H1 (cell line): ENCODE data around the gene SLC39A6. TPM values are rescaled to one million over a fixed set of nuclear protein-coding genes. Genes with fewer than 3 reads are reported as not detected.

Source experiments
- CTCF ChIA-PET: fragments of 300-600 bp; sonication (Branson Sonifier 250); formaldehyde crosslinking; loops from one replicate; lab custom pipeline; 2021; ENCODE audit not compliant: partially characterized antibody; lab: Charles Lee
- POLR2A ChIA-PET: fragments of 300-600 bp; sonication (Branson Sonifier 250); formaldehyde crosslinking; loops from one replicate; lab custom pipeline; 2021; ENCODE audit warnings: inconsistent platforms; ENCODE audit not compliant: partially characterized antibody; lab: Charles Lee
- DNase-seq, 2 experiments: peaks; one replicate each; pipeline versions ENCODE4 v3.0.0 to v3.0.0-alpha.2; 2010 to 2022; ENCODE audit warnings: low spot score in 2 of 2, low read depth in 1 of 2, mixed read lengths in 1 of 2
- FAIRE-seq: peaks from 2 replicates; lab custom pipeline; 2011; peaks lifted over from hg19 to GRCh38; lab: Jason Lieb, UNC
- H2AFZ ChIP-seq: 2 replicates; pipeline ENCODE4 v1.8.1; 2012; ENCODE audit warnings: low read length, inconsistent platforms
- H2AK5ac ChIP-seq: 2 replicates; pipeline ENCODE4 v1.6.1; 2013; ENCODE audit warnings: low read depth, low read length
- H2BK120ac ChIP-seq: replicated peaks from 2 replicates; pipeline ENCODE3; 2013; ENCODE audit warnings: low read depth, low read length, inconsistent platforms
- H2BK12ac ChIP-seq: 2 replicates; pipeline ENCODE4 v1.6.1; 2013; ENCODE audit warnings: low read depth, low read length
- H2BK15ac ChIP-seq: 2 replicates; pipeline ENCODE4 v1.6.1; 2013; ENCODE audit warnings: low read length
- H2BK20ac ChIP-seq: 2 replicates; pipeline ENCODE4 v1.6.1; 2013; ENCODE audit warnings: low read length
- H2BK5ac ChIP-seq: 2 replicates; pipeline ENCODE4 v1.6.1; 2013; ENCODE audit warnings: low read depth, low read length
- H3K14ac ChIP-seq: 2 replicates; pipeline ENCODE4 v1.6.1; 2013; ENCODE audit warnings: inconsistent platforms; ENCODE audit not compliant: insufficient read length
- H3K18ac ChIP-seq: 2 replicates; pipeline ENCODE4 v1.6.1; 2013; ENCODE audit warnings: low read length; ENCODE audit errors: extremely low read depth
- H3K23ac ChIP-seq: 2 replicates; pipeline ENCODE4 v1.6.1; 2013; ENCODE audit warnings: inconsistent platforms; ENCODE audit not compliant: insufficient read length
- H3K23me2 ChIP-seq: 2 replicates; pipeline ENCODE4 v1.6.1; 2013; ENCODE audit warnings: low read depth, low read length
- H3K27ac ChIP-seq: 2 replicates; pipeline ENCODE4 v1.6.1; 2011; ENCODE audit warnings: low read depth, low read length, inconsistent platforms
- H3K27me3 ChIP-seq, 4 experiments: replicated peaks in 1 of 4; 1 replicate in 1 of 4; 2 replicates in 3 of 4; pipeline versions ENCODE4 v1.6.1 to v1.8.1; 2011 to 2013; ENCODE audit warnings: low read length in 3 of 4, mild to moderate bottlenecking in 3 of 4, inconsistent platforms in 2 of 4, mixed read lengths in 2 of 4, moderate library complexity in 1 of 4; ENCODE audit not compliant: control insufficient read depth in 3 of 4, insufficient read depth in 3 of 4; ENCODE audit errors: extremely low read depth in 1 of 4
- H3K36me3 ChIP-seq, 4 experiments: 2 replicates each; pipeline versions ENCODE4 v1.6.1 to v1.8.1; 2011 to 2013; ENCODE audit warnings: mild to moderate bottlenecking in 4 of 4, low read length in 3 of 4, moderate library complexity in 2 of 4, control low read depth in 1 of 4, inconsistent platforms in 1 of 4; ENCODE audit not compliant: insufficient read depth in 4 of 4, control insufficient read depth in 2 of 4
- H3K4ac ChIP-seq: replicated peaks from 2 replicates; pipeline ENCODE3; 2013; ENCODE audit warnings: low read length, low read depth, mixed read lengths, inconsistent platforms; ENCODE audit not compliant: insufficient read length
- H3K4me1 ChIP-seq, 4 experiments: replicated peaks in 1 of 4; 1 replicate in 1 of 4; 2 replicates in 3 of 4; pipeline versions ENCODE4 v1.6.1 to v1.8.1; 2011 to 2013; ENCODE audit warnings: low read length in 3 of 4, inconsistent platforms in 2 of 4, mixed read lengths in 1 of 4; ENCODE audit not compliant: insufficient read depth in 4 of 4, control insufficient read depth in 3 of 4
- H3K4me2 ChIP-seq, 2 experiments: 2 replicates each; pipeline versions ENCODE4 v1.6.1 to v1.8.1; 2011 to 2013; ENCODE audit warnings: low read depth in 2 of 2, low read length in 2 of 2, control low read depth in 1 of 2, inconsistent platforms in 1 of 2, mild to moderate bottlenecking in 1 of 2; ENCODE audit not compliant: insufficient read depth in 1 of 2
- H3K4me3 ChIP-seq, 4 experiments: fragments of 200-600, 300-600 bp in 1 of 4; sonication (generic), shearing (Covaris generic), sonication (Bioruptor Twin) in 1 of 4; 2 replicates each; pipeline versions ENCODE4 v1.5.1 to v1.8.1; 2011 to 2016; ENCODE audit warnings: low read length in 4 of 4, low read depth in 3 of 4, control low read depth in 2 of 4, inconsistent platforms in 2 of 4, mild to moderate bottlenecking in 2 of 4, mixed read lengths in 1 of 4, moderate library complexity in 1 of 4; ENCODE audit not compliant: insufficient read depth in 2 of 4; ENCODE audit errors: extremely low read depth in 1 of 4
- H3K56ac ChIP-seq: replicated peaks from 2 replicates; pipeline ENCODE3; 2013; ENCODE audit warnings: low read depth, mild to moderate bottlenecking, mixed read lengths, low read length, inconsistent platforms; ENCODE audit not compliant: insufficient read length
- H3K79me1 ChIP-seq: 2 replicates; pipeline ENCODE4 v1.6.1; 2013; ENCODE audit warnings: low read depth, low read length, control low read depth
- H3K79me2 ChIP-seq, 2 experiments: 2 replicates each; pipeline versions ENCODE4 v1.6.1 to v1.8.1; 2012 to 2013; ENCODE audit warnings: low read length in 2 of 2, mild to moderate bottlenecking in 2 of 2, inconsistent platforms in 1 of 2; ENCODE audit not compliant: insufficient read depth in 2 of 2, control insufficient read depth in 1 of 2
- H3K9ac ChIP-seq, 4 experiments: replicated peaks in 1 of 4; 1 replicate in 1 of 4; 2 replicates in 3 of 4; pipeline versions ENCODE4 v1.6.1 to v1.8.1; 2011 to 2013; ENCODE audit warnings: low read depth in 3 of 4, low read length in 3 of 4, control low read depth in 2 of 4, mild to moderate bottlenecking in 2 of 4, moderate library complexity in 2 of 4, inconsistent platforms in 1 of 4; ENCODE audit errors: extremely low read depth in 1 of 4
- H3K9me3 ChIP-seq, 2 experiments: 2 replicates each; pipeline versions ENCODE4 v1.6.1 to v1.8.1; 2012 to 2013; ENCODE audit warnings: mild to moderate bottlenecking in 2 of 2, moderate library complexity in 2 of 2, control low read depth in 1 of 2, inconsistent platforms in 1 of 2, low read depth in 1 of 2, low read length in 1 of 2, mixed read lengths in 1 of 2; ENCODE audit not compliant: insufficient read depth in 2 of 2
- H4K20me1 ChIP-seq, 2 experiments: replicated peaks in 1 of 2; 2 replicates each; pipeline versions ENCODE3 to v1.8.1; 2011 to 2013; ENCODE audit warnings: inconsistent platforms in 2 of 2, low read length in 2 of 2, mild to moderate bottlenecking in 1 of 2; ENCODE audit not compliant: insufficient read depth in 2 of 2, control insufficient read depth in 1 of 2
- H4K5ac ChIP-seq: 2 replicates; pipeline ENCODE4 v1.6.1; 2013; ENCODE audit warnings: low read length, low read depth, mixed read lengths, inconsistent platforms; ENCODE audit not compliant: insufficient read length
- H4K8ac ChIP-seq: 2 replicates; pipeline ENCODE4 v1.8.0; 2013; ENCODE audit warnings: mild to moderate bottlenecking, moderate library complexity, low read length, inconsistent platforms; ENCODE audit not compliant: insufficient read depth; ENCODE audit errors: extremely low read depth
- H4K91ac ChIP-seq: replicated peaks from 2 replicates; pipeline ENCODE3; 2013; ENCODE audit warnings: low read length, mixed read lengths, inconsistent platforms; ENCODE audit not compliant: insufficient read length
- BRCA1 ChIP-seq: IDR thresholded peaks from 2 replicates; pipeline ENCODE4 v1.6.1; 2012; ENCODE audit warnings: low read depth, low read length, improper control_type of control experiment
- CBX8 ChIP-seq: fragments of 300-800, 300-1000 bp; sonication (generic); IDR thresholded peaks from 2 replicates; pipeline ENCODE4 v1.7.1; 2016; ENCODE audit warnings: low read depth, low read length, borderline replicate concordance
- CHD1 ChIP-seq: IDR thresholded peaks from 2 replicates; pipeline ENCODE4 v1.6.1; 2012; ENCODE audit warnings: low read depth, low read length, improper control_type of control experiment
- KDM4A ChIP-seq: IDR thresholded peaks from one replicate; pipeline ENCODE4 v1.7.1; 2012; ENCODE audit warnings: low read depth, mild to moderate bottlenecking, moderate library complexity, low read length, inconsistent platforms; ENCODE audit not compliant: severe bottlenecking
- PHF8 ChIP-seq: fragments of 200-600 bp; sonication (generic); conservative IDR thresholded peaks from 2 replicates; pipeline ENCODE4 v1.7.1; 2012; ENCODE audit warnings: low read depth, mild to moderate bottlenecking, inconsistent platforms, low read length, moderate library complexity
- RFX5 ChIP-seq: IDR thresholded peaks from 2 replicates; pipeline ENCODE4 v1.6.1; 2011; ENCODE audit warnings: low read depth, low read length, improper control_type of control experiment, borderline replicate concordance
- SIRT6 ChIP-seq: IDR thresholded peaks from one replicate; pipeline ENCODE4 v1.7.1; 2012; ENCODE audit warnings: low read length, inconsistent platforms
- SIX5 ChIP-seq: IDR thresholded peaks from 2 replicates; pipeline ENCODE4 v1.6.1; 2011; ENCODE audit warnings: mild to moderate bottlenecking, low read depth, low read length
- WGBS, 2 experiments: shearing (Covaris generic) in 1 of 2; methylation state at CpG; one replicate each; pipeline versions ENCODE4 v1.1.6 to v1.1.7; 2013 to 2015; ENCODE audit warnings: low lambda C conversion rate in 2 of 2, mixed read lengths in 2 of 2, inconsistent platforms in 1 of 2, low coverage in 1 of 2, missing lambda C conversion rate in 1 of 2; ENCODE audit not compliant: insufficient replicate concordance in 2 of 2, insufficient coverage in 1 of 2, insufficient read length in 1 of 2; ENCODE audit errors: extremely low coverage in 1 of 2, missing lambda C conversion rate in 1 of 2; 5-methylcytosine and 5-hydroxymethylcytosine counted together
- polyA plus RNA-seq, 7 experiments: library from polyadenylated mRNA; depleted of rRNA in 3 of 7; stranded (reverse) in 5 of 7; unstranded in 2 of 7; fragments of >200 nt in 5 of 7; fragments of 200-250 nt in 2 of 7; gene quantifications; 1 replicate in 5 of 7; 2 replicates in 1 of 7; 4 replicates in 1 of 7; pipeline versions ENCODE4 v1.2.1 to v1.2.3, GENCODE V29; 2011 to 2013; ENCODE audit warnings: missing spikeins in 2 of 7, mixed read lengths in 2 of 7
- total RNA-seq: library from RNA; stranded (reverse); fragmentation: NEBNext Ultra II Directional; extraction: Animal tissue kit (Norgen Biotek cat#: 25700); gene quantifications from 2 replicates; pipeline ENCODE4 v1.2.1, GENCODE V29; 2021
- TF ChIP-seq, protein P1 (sequence below): IDR thresholded peaks from 2 replicates; pipeline ENCODE4 v1.6.1; 2012; ENCODE audit warnings: inconsistent platforms

Gene SLC39A6
- total and polyA plus RNA-seq, 2 of the 8 experiments (the other 6 are each of a cell fraction or from before 2014, with no cell fraction given) = 36.8 to 55.4 TPM

GRCh38 chr18:36141576-36141975 lies 12.4 kb upstream of the SLC39A6 start:
- FAIRE-seq (no peak), DNase-seq (no peak)
- Histone ChIP-seq H3K4me1 (no peaks in the 10 kb centered on the region), H3K9ac (no peak overlapping the region), H2AFZ (no peak overlapping the region), H3K79me2 (no peaks in the 10 kb centered on the region), H3K56ac (no peak overlapping the region), H2BK20ac (no peak overlapping the region), H3K14ac (no peak overlapping the region), H3K27ac (no peak overlapping the region), H2BK15ac (no peak overlapping the region), H3K36me3 (peaks cover 14 to 95% (median 60%) of the 10 kb centered on the region in 4 experiments), H4K20me1 (peaks cover 0 to 1% of the 10 kb centered on the region in 2 experiments), H3K18ac (no peak overlapping the region), H3K79me1 (no peaks in the 10 kb centered on the region), H3K23me2 (no peaks in the 10 kb centered on the region), H3K9me3 (no peaks in the 10 kb centered on the region), H4K8ac (no peak overlapping the region), H3K27me3 (no peaks in the 10 kb centered on the region), H2BK5ac (no peak overlapping the region), H3K4me3 (no peak overlapping the region), H2AK5ac (no peak overlapping the region), H4K91ac (no peak overlapping the region), H3K4me2 (no peak overlapping the region), H2BK120ac (no peak overlapping the region), H3K23ac (no peak overlapping the region), H2BK12ac (no peak overlapping the region), H3K4ac (no peak overlapping the region), H4K5ac (no peak overlapping the region)
- CTCF ChIA-PET = interaction anchor here (0.6 to 1.3 kb wide), 2 partner anchors 15 to 1195 kb away, joined by 3 to 4 read pairs; no protein-coding TSS in a partner anchor
- 89% methylated on average over 4 of the region's 4 CpGs; no CpG with 5 or more reads in 1 of the 2 experiments for WGBS, 2 experiments
- POLR2A ChIA-PET = no interaction called here
- TF ChIP-seq CBX8 (no peak), RFX5 (no peak), CHD1 (no peak), SIRT6 (no peak), SIX5 (no peak), PHF8 (no peak), BRCA1 (no peak), KDM4A (no peak)
- TF ChIP-seq, protein P1, sequence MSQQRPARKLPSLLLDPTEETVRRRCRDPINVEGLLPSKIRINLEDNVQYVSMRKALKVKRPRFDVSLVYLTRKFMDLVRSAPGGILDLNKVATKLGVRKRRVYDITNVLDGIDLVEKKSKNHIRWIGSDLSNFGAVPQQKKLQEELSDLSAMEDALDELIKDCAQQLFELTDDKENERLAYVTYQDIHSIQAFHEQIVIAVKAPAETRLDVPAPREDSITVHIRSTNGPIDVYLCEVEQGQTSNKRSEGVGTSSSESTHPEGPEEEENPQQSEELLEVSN = no peak
